HG03066 (cell line): ENCODE results near the gene TENT4A.
A peak's percentile ranks its signal among the peaks of the same experiment; 100 is the strongest.

Experiments used
- ATAC-seq: cut with Tn5 transposase; IDR thresholded peaks from one replicate; pipeline ENCODE4 v1.9.1; 2021; ENCODE audit warnings: low read depth; ENCODE audit not compliant: unreplicated experiment

Gene TENT4A

GRCh38 chr5:6716629-6717149 is 3.5 kb downstream of the TENT4A start:
- no peak for ATAC-seq

- ATAC-seq, result no peak
These were observed 4.0 kb downstream of the TENT4A start for GRCh38 chr5:6717247-6717646.

- ATAC-seq, result no peak
These were observed 4.5 kb downstream of the TENT4A start for GRCh38 chr5:6717687-6718086.

- no peak for ATAC-seq
These were observed 5.0 kb downstream of the TENT4A start for GRCh38 chr5:6718161-6718681.

GRCh38 chr5:6718718-6719117 is 5.5 kb downstream of the TENT4A start:
- ATAC-seq, result no peak

GRCh38 chr5:6719417-6719816 is 6.2 kb downstream of the TENT4A start:
- ATAC-seq, result no peak

- ATAC-seq, result no peak
These were observed 6.8 kb downstream of the TENT4A start for GRCh38 chr5:6719896-6720560.

- ATAC-seq, result no peak
These were observed 7.3 kb downstream of the TENT4A start for GRCh38 chr5:6720561-6720921.

- ATAC-seq, result no peak
These were observed 8.2 kb downstream of the TENT4A start for GRCh38 chr5:6721442-6721841.

- ATAC-seq, result peak; percentile 59
These were observed 8.8 kb downstream of the TENT4A start for GRCh38 chr5:6722015-6722414.

GRCh38 chr5:6723122-6723815 is 10.0 kb downstream of the TENT4A start:
- no peak for ATAC-seq

- no peak for ATAC-seq
These were observed 10.6 kb downstream of the TENT4A start for GRCh38 chr5:6723816-6724300.

GRCh38 chr5:6724321-6724929 is 11.2 kb downstream of the TENT4A start:
- no peak for ATAC-seq

GRCh38 chr5:6725421-6725820 is 12.2 kb downstream of the TENT4A start:
- ATAC-seq, result no peak

- ATAC-seq, result no peak
These were observed 12.8 kb downstream of the TENT4A start for GRCh38 chr5:6726006-6726405.

- no peak for ATAC-seq
These were observed 14.0 kb downstream of the TENT4A start for GRCh38 chr5:6727231-6727630.

GRCh38 chr5:6728011-6728794 is 15.0 kb downstream of the TENT4A start:
- ATAC-seq, result peak; percentile 79

GRCh38 chr5:6728795-6729183 is 15.6 kb downstream of the TENT4A start:
- ATAC-seq, result no peak

GRCh38 chr5:6729386-6730310 is 16.4 kb downstream of the TENT4A start:
- no peak for ATAC-seq

GRCh38 chr5:6730407-6730806 is 17.2 kb downstream of the TENT4A start:
- ATAC-seq, result peak; percentile 35
